HG02798 (cell line): ENCODE results near the gene RGR.
"Not testable (repeated sequence)": the region's sequence is repeated elsewhere in the genome, so short reads cannot be mapped to it uniquely, and the experiment has no call there.

Source experiments
- ATAC-seq: cut with Tn5 transposase; IDR thresholded peaks from one replicate; pipeline ENCODE4 v1.9.1; 2021; ENCODE audit warnings: mild to moderate bottlenecking; ENCODE audit not compliant: unreplicated experiment, poor library complexity

RGR gene

DNA sequence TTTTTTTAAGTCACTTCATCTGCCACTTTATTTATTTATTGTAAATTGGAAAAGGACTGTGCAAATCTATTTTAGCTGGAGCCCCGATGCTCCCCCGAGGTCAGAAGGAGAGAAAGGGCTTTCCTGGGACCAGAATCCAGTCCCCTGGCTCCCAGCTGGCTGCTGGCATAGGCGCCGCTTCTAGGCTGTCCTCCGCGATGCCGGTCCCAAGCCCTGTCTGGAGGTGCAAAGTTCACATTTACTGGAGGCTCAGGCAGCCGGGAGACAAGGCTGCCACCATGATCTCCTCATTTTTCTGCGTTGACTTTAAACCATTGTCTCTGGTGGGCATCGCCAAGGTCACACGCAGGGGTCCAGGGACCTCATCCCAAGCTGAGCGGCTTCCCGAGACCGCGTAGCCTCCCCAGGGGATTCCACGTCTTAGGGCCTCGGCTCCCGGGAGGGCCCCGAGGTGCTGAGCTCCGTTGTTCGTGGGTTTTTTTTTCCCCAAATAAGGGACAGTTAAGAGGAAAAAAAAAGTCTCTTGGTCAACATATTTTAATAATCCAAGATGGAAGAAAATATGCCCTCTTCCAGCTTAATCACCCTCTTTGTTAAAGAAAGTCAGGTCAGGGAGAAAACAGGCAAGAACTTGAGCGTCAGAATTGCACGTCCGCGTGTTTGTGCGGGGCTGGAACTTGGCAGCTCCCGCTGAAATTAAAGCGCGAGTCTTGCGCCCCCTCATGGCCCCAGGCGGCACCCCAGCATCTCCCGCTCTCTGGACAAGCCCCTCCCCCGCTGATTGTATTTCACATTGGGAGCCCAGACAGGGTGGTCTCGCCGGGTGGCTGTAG, 11.9 kb downstream of the RGR start:
- peak; percentile 67 for ATAC-seq

- no peak for ATAC-seq
Measured at GRCh38 chr10:84257343-84258020, 12.6 kb downstream of the RGR start.

- no peak for ATAC-seq
Measured at GRCh38 chr10:84258034-84258695, 13.3 kb downstream of the RGR start.

- ATAC-seq, result no peak
Measured at GRCh38 chr10:84261236-84261915, 16.5 kb downstream of the RGR start.

- no peak for ATAC-seq
Measured at GRCh38 chr10:84262190-84262956, 17.5 kb downstream of the RGR start.

DNA sequence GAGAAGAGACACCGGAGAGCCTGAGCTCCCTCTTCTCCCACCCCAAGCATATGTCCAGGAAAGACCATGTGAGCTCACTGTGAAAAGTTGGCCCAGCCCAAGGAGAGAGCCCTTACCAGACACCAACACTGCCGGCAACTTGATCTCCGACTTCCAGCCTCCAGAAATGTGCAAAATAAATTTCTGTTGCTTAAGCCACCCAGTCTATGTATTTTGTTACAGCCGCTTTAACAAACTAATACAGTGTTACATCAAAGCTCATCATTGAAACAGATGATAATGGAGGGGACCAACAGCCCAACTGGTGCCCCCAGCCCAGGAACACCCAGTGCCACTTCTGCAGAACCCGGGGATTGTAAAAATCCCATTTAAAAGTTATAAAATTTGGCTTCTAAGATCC, 18.9 kb downstream of the RGR start:
- ATAC-seq, result no peak

DNA sequence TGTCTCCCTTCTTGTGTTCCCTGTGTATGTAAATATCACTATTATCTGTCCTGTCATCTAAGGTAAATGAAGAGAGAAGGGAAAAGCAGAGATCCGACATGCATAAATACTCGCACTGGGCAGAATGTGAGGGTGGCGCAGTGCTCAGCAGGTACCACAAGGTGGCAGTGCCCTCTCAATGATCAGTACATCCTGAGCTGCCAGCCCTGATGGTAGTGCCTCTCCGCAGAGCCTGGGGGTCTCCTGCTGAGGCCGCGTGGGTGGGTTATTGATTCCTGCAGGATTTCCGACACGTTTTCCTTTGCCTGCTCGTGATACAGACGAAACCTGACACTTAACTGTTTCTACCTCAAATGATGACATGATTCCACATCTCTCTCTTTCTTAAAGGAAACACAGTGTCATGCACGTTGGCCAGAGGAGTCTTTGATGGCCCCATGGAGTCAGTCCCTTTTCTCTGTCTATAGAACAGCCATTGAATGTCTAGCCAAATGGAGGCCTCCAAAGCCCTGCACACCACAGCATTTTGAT, 19.8 kb downstream of the RGR start:
- peak; percentile 93 for ATAC-seq

GRCh38 chr10:84265418-84265817, 20.6 kb downstream of the RGR start:
- ATAC-seq, result no peak

DNA sequence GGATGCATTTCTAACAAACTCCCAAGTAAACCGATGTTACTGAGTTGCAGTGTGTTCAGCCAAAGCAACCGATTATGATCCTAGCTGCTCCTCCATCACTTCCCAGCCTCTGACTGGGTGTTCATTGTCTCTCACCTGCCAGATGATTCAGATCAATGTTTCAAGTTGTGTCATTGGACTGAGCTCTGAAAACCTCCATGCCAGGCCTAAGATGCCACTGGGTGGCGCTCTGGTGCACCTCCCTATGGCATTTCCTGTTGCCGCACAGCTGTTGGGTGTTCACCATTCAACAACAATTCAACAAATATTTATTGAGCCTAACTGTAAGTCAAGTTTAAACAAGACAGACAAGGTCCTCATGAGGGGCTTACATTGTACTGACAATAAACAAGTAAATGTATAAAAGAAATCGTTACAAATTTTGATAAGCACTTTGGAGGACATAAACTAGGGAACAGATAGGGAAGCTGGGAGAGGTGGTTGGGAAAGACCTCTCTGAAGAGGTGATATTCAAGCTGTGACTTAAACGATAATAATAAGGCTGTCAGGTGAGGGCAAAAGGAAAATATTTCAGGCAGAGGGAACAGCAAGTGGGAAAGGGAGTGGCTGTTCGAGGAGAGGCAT, 22.8 kb downstream of the RGR start:
- ATAC-seq, result no peak

GRCh38 chr10:84269162-84269561, 24.3 kb downstream of the RGR start:
- no peak for ATAC-seq

- no peak for ATAC-seq
Measured at GRCh38 chr10:84269773-84270172, 24.9 kb downstream of the RGR start.

DNA sequence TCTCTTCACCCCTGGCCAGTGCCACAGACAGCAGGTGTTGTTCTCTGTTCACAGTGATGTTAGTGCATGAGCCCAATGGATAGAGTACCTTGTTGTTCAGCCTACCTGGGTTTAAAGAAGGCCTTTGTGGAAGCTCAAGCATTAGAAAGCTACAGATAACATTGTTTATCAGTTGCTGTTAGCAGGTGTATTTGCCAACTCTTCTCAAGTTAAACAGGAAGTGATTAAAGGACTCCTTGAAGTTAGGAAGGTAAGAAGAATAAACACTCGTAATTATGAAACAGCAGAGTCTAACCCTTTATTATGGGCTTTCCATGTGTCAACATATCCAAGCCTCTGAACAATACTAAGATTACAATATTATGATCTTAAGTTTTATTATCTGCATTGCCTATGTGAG, 25.9 kb downstream of the RGR start:
- no peak for ATAC-seq

- not testable (repeated sequence) for ATAC-seq
Measured at GRCh38 chr10:84279876-84280475, 35.1 kb downstream of the RGR start.

DNA sequence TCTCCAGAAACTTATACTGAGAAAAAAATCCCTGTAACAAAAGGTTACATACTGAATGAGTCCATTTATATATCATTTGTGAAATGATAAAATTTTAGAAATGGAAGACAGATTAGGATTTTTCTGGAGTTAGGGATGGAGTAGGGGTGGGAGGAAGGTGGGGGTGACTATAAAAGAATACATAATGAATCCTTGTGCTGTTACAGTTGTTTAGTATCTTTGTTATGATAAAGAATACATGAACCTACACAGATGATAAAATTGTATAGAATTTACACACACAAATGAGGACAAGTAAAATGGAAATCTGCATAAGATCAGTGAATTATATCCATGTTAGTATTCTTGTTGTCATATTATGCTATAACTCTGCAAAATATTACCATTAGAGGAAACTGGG, 41.8 kb downstream of the RGR start:
- ATAC-seq, result no peak

DNA sequence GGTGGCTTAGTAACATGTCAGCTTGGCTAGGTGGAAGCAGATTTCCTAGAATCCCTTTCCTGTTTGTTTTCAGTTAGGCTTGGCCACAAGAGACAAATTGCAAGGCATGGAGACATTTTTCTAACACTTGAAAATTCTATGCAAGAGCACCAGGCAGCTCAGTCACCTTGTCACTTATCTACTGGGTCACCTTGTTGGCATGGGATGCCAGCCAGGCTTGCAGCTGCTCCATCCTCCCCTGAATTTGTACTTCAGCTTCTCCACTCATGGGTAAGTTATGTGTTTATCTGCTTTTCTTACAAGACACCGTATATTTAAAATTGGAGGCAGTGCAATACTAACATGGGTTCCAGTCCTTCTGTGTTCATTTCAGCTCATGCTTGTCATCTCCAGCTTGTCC, 43.3 kb downstream of the RGR start:
- ATAC-seq, result no peak

- ATAC-seq, result no peak
Measured at GRCh38 chr10:84289521-84290200, 44.8 kb downstream of the RGR start.

DNA sequence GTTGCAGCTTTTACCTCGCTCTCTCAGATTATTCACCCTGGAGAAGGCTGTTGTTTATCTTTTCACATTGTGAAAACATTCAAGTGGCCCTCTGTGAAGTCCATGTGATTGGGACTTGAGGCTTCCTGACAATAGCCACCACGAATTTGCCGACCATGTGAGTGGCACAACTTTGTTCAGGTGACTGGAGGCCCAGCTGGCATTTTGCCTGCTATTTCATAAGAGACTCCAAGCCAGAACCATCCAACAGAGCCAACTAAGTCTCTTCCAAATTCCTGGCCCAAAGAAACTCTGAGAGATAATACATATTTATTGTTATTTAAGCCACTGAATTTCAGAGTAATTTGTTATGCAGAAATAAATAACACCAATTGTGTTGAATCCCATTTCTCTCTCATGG, 45.4 kb downstream of the RGR start:
- ATAC-seq, result no peak

- no peak for ATAC-seq
Measured at GRCh38 chr10:84291384-84291783, 46.5 kb downstream of the RGR start.
